ENCODE data around the gene ARMC12.
A peak's percentile ranks its signal among the peaks of the same experiment; 100 is the strongest.

The ARMC12 gene

GRCh38 chr6:35698858-35699257 lies 38.0 kb upstream of the ARMC12 start:
- Histone ChIP-seq H3K9ac (ENCODE audit: insufficient read length) (no peak overlapping the region), H3K9me3 (ENCODE audit: low read depth, low read length) (no peaks in the 10 kb centered on the region), H3K4me3 (no peak overlapping the region), H3K27ac (no peak overlapping the region), H3K36me3 (ENCODE audit: insufficient read depth, low read length) (no peaks in the 10 kb centered on the region)
- TF ChIP-seq FOXP2 (optimal IDR thresholded peaks at IDR 0.05; ENCODE audit: control extremely low read depth, extremely low read length, insufficient read depth), result no peak
- TF ChIP-seq EZH2 (IDR thresholded peaks at IDR 0.05), result no peak
- no peak for TF ChIP-seq POLR2AphosphoS5 (IDR thresholded peaks at IDR 0.05; ENCODE audit: borderline replicate concordance, low read depth, low read length)
- DNase-seq (ENCODE audit: low read depth, low spot score), result no peak

- TF ChIP-seq EZH2 (IDR thresholded peaks at IDR 0.05) (no peak), POLR2AphosphoS5 (IDR thresholded peaks at IDR 0.05; ENCODE audit: borderline replicate concordance, low read depth, low read length) (no peak), FOXP2 (optimal IDR thresholded peaks at IDR 0.05; ENCODE audit: control extremely low read depth, extremely low read length, insufficient read depth) (no peak)
- Histone ChIP-seq H3K9me3 (ENCODE audit: low read depth, low read length) (no peaks in the 10 kb centered on the region), H3K36me3 (ENCODE audit: insufficient read depth, low read length) (no peaks in the 10 kb centered on the region), H3K4me3 (no peak overlapping the region), H3K27ac (no peak overlapping the region), H3K9ac (ENCODE audit: insufficient read length) (no peak overlapping the region)
- no peak for DNase-seq (ENCODE audit: low read depth, low spot score)
These were observed 33.3 kb upstream of the ARMC12 start for GRCh38 chr6:35703554-35703953.

- DNase-seq (ENCODE audit: low read depth, low spot score), result no peak
- TF ChIP-seq POLR2AphosphoS5 (IDR thresholded peaks at IDR 0.05; ENCODE audit: borderline replicate concordance, low read depth, low read length), result no peak
- no peak for TF ChIP-seq FOXP2 (optimal IDR thresholded peaks at IDR 0.05; ENCODE audit: control extremely low read depth, extremely low read length, insufficient read depth)
- no peak for TF ChIP-seq EZH2 (IDR thresholded peaks at IDR 0.05)
- H3K27ac ChIP-seq, result peak overlapping the region; percentile 70; the same call in 1 of the 2 replicates
- no peak overlapping the region for H3K4me3 ChIP-seq
- H3K9me3 ChIP-seq (ENCODE audit: low read depth, low read length), result no peaks in the 10 kb centered on the region
- no peaks in the 10 kb centered on the region for H3K36me3 ChIP-seq (ENCODE audit: insufficient read depth, low read length)
- no peak overlapping the region for H3K9ac ChIP-seq (ENCODE audit: insufficient read length)
These were observed 30.4 kb upstream of the ARMC12 start for GRCh38 chr6:35706468-35706867.

GRCh38 chr6:35707714-35708407 lies 29.0 kb upstream of the ARMC12 start:
- Histone ChIP-seq H3K27ac (no peak overlapping the region), H3K9me3 (ENCODE audit: low read depth, low read length) (no peaks in the 10 kb centered on the region), H3K36me3 (ENCODE audit: insufficient read depth, low read length) (no peaks in the 10 kb centered on the region), H3K4me3 (no peak overlapping the region), H3K9ac (ENCODE audit: insufficient read length) (no peak overlapping the region)
- no peak for DNase-seq (ENCODE audit: low read depth, low spot score)
- TF ChIP-seq EZH2 (IDR thresholded peaks at IDR 0.05), result no peak
- TF ChIP-seq FOXP2 (optimal IDR thresholded peaks at IDR 0.05; ENCODE audit: control extremely low read depth, extremely low read length, insufficient read depth), result no peak

GRCh38 chr6:35708585-35708984 lies 28.2 kb upstream of the ARMC12 start:
- no peaks in the 10 kb centered on the region for H3K36me3 ChIP-seq (ENCODE audit: insufficient read depth, low read length)
- H3K4me3 ChIP-seq, result no peak overlapping the region
- no peak overlapping the region for H3K27ac ChIP-seq
- no peak for TF ChIP-seq FOXP2 (optimal IDR thresholded peaks at IDR 0.05; ENCODE audit: control extremely low read depth, extremely low read length, insufficient read depth)
- TF ChIP-seq POLR2AphosphoS5 (IDR thresholded peaks at IDR 0.05; ENCODE audit: borderline replicate concordance, low read depth, low read length), result no peak
- no peak for TF ChIP-seq EZH2 (IDR thresholded peaks at IDR 0.05)
- H3K9ac ChIP-seq (ENCODE audit: insufficient read length), result no peak overlapping the region
- DNase-seq (ENCODE audit: low read depth, low spot score), result no peak
- H3K9me3 ChIP-seq (ENCODE audit: low read depth, low read length), result no peaks in the 10 kb centered on the region

- H3K27ac ChIP-seq, result no peak overlapping the region
- no peaks in the 10 kb centered on the region for H3K36me3 ChIP-seq (ENCODE audit: insufficient read depth, low read length)
- no peak for DNase-seq (ENCODE audit: low read depth, low spot score)
- TF ChIP-seq POLR2AphosphoS5 (IDR thresholded peaks at IDR 0.05; ENCODE audit: borderline replicate concordance, low read depth, low read length) (no peak), EZH2 (IDR thresholded peaks at IDR 0.05) (no peak), FOXP2 (optimal IDR thresholded peaks at IDR 0.05; ENCODE audit: control extremely low read depth, extremely low read length, insufficient read depth) (no peak)
- H3K9ac ChIP-seq (ENCODE audit: insufficient read length), result no peak overlapping the region
- H3K4me3 ChIP-seq, result no peak overlapping the region
- no peaks in the 10 kb centered on the region for H3K9me3 ChIP-seq (ENCODE audit: low read depth, low read length)
These were observed 26.5 kb upstream of the ARMC12 start for GRCh38 chr6:35710241-35710847.

GRCh38 chr6:35711731-35712130 lies 25.1 kb upstream of the ARMC12 start:
- TF ChIP-seq EZH2 (IDR thresholded peaks at IDR 0.05) (no peak), POLR2AphosphoS5 (IDR thresholded peaks at IDR 0.05; ENCODE audit: borderline replicate concordance, low read depth, low read length) (no peak), FOXP2 (optimal IDR thresholded peaks at IDR 0.05; ENCODE audit: control extremely low read depth, extremely low read length, insufficient read depth) (no peak)
- DNase-seq (ENCODE audit: low read depth, low spot score), result no peak
- no peak overlapping the region for H3K27ac ChIP-seq
- no peak overlapping the region for H3K9ac ChIP-seq (ENCODE audit: insufficient read length)
- H3K9me3 ChIP-seq (ENCODE audit: low read depth, low read length), result no peaks in the 10 kb centered on the region
- no peak overlapping the region for H3K4me3 ChIP-seq
- no peaks in the 10 kb centered on the region for H3K36me3 ChIP-seq (ENCODE audit: insufficient read depth, low read length)

- no peak for DNase-seq (ENCODE audit: low read depth, low spot score)
- H3K27ac ChIP-seq, result no peak overlapping the region
- no peaks in the 10 kb centered on the region for H3K36me3 ChIP-seq (ENCODE audit: insufficient read depth, low read length)
- no peaks in the 10 kb centered on the region for H3K9me3 ChIP-seq (ENCODE audit: low read depth, low read length)
- H3K4me3 ChIP-seq, result no peak overlapping the region
- TF ChIP-seq EZH2 (IDR thresholded peaks at IDR 0.05), result no peak
- no peak for TF ChIP-seq POLR2AphosphoS5 (IDR thresholded peaks at IDR 0.05; ENCODE audit: borderline replicate concordance, low read depth, low read length)
- no peak for TF ChIP-seq FOXP2 (optimal IDR thresholded peaks at IDR 0.05; ENCODE audit: control extremely low read depth, extremely low read length, insufficient read depth)
- no peak overlapping the region for H3K9ac ChIP-seq (ENCODE audit: insufficient read length)
These were observed 23.6 kb upstream of the ARMC12 start for GRCh38 chr6:35713006-35713767.

Data from SK-N-MC (cell line).